HG02759 (cell line): ENCODE measurements around the gene ZNF436.

Experiments
- ATAC-seq: cut with Tn5 transposase; IDR thresholded peaks from one replicate; pipeline ENCODE4 v1.9.1; 2021; ENCODE audit warnings: mild to moderate bottlenecking, moderate library complexity; ENCODE audit not compliant: unreplicated experiment

The ZNF436 gene

GRCh38 chr1:23367791-23368561 lies 1.7 kb downstream of the ZNF436 start:
- peak; percentile 89 for ATAC-seq

GRCh38 chr1:23367451-23367790 lies 2.2 kb downstream of the ZNF436 start:
- no peak for ATAC-seq

- ATAC-seq: no peak
Observed at GRCh38 chr1:23366598-23366997, 3.0 kb downstream of the ZNF436 start.

- ATAC-seq: no peak
Observed at GRCh38 chr1:23366146-23366545, 3.5 kb downstream of the ZNF436 start.

GRCh38 chr1:23362218-23362713 lies 7.4 kb downstream of the ZNF436 start:
- no peak for ATAC-seq

- ATAC-seq: no peak
Observed at GRCh38 chr1:23358310-23358875, 11.2 kb downstream of the ZNF436 start.

GRCh38 chr1:23357138-23357908 lies 12.3 kb downstream of the ZNF436 start:
- no peak for ATAC-seq

GRCh38 chr1:23356471-23357137 lies 13.0 kb downstream of the ZNF436 start:
- no peak for ATAC-seq

- ATAC-seq: no peak
Observed at GRCh38 chr1:23354245-23354644, 15.4 kb downstream of the ZNF436 start.

GRCh38 chr1:23352096-23352695 lies 17.4 kb downstream of the ZNF436 start:
- no peak for ATAC-seq

GRCh38 chr1:23345920-23346319 lies 23.7 kb downstream of the ZNF436 start:
- no peak for ATAC-seq

- no peak for ATAC-seq
Observed at GRCh38 chr1:23344987-23345472, 24.6 kb downstream of the ZNF436 start.

- peak; percentile 93 for ATAC-seq
Observed at GRCh38 chr1:23344111-23344986, 25.3 kb downstream of the ZNF436 start, which contains the start of gene HNRNPR. HNRNPR (minus strand) TSS chr1:23344284; CDS start chr1:23341008, 3,276 bp downstream.

- ATAC-seq: peak; percentile 14
Observed at GRCh38 chr1:23343221-23344110, 26.2 kb downstream of the ZNF436 start.

- no peak for ATAC-seq
Observed at GRCh38 chr1:23341931-23342692, 27.5 kb downstream of the ZNF436 start.

GRCh38 chr1:23339632-23340031 lies 30.0 kb downstream of the ZNF436 start:
- no peak for ATAC-seq

- no peak for ATAC-seq
Observed at GRCh38 chr1:23337869-23338268, 31.8 kb downstream of the ZNF436 start.

- ATAC-seq: no peak
Observed at GRCh38 chr1:23331713-23332112, 37.9 kb downstream of the ZNF436 start.
